Fibroblast of the aortic adventitia (primary cell): ENCODE measurements around the gene METTL13. TPM values are rescaled to one million over a fixed set of nuclear protein-coding genes. Genes with fewer than 3 reads are reported as not detected.

Source experiments
- DNase-seq: peaks from one replicate; pipeline ENCODE4 v3.0.0-alpha.2; 2010; ENCODE audit warnings: low read depth
- H3K4me3 ChIP-seq: 2 replicates; pipeline ENCODE4 v1.5.1; 2011; ENCODE audit warnings: low read depth, mild to moderate bottlenecking, control low read depth, low read length, moderate library complexity
- total RNA-seq: library from RNA; depleted of rRNA; stranded (reverse); fragments of >200 nt; gene quantifications from 2 replicates; pipeline ENCODE4 v1.2.3, GENCODE V29; 2012; ENCODE audit warnings: low replicate concordance
- TF ChIP-seq, protein P1 (sequence below): IDR thresholded peaks from 2 replicates; pipeline ENCODE4 v1.5.1; 2011; ENCODE audit warnings: mild to moderate bottlenecking, low read length, control low read depth, inconsistent platforms; ENCODE audit not compliant: insufficient read depth

The METTL13 gene
- total RNA-seq, 1 donor = 15.8 TPM

DNA sequence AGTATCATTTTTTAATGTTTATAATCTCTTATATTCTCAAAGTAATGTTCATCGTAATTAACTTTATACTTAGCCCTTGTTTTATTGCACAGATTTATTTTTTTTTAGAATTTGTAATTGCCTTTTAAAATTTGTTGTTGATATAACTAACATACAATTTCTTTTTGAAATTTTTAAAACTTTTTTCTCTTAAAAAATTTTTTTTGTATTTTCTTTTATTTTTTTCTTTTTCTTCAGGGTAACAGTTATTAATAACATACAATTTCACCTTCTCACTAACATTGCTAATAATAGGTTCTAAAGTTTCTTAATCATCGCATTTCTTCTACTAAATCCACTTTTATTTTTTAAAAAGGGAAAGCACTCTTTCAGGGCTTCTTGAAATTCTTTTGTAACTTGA, 28.3 kb upstream of the METTL13 start:
- H3K4me3 ChIP-seq = no peak overlapping the region
- DNase-seq = no peak
- TF ChIP-seq, protein P1, sequence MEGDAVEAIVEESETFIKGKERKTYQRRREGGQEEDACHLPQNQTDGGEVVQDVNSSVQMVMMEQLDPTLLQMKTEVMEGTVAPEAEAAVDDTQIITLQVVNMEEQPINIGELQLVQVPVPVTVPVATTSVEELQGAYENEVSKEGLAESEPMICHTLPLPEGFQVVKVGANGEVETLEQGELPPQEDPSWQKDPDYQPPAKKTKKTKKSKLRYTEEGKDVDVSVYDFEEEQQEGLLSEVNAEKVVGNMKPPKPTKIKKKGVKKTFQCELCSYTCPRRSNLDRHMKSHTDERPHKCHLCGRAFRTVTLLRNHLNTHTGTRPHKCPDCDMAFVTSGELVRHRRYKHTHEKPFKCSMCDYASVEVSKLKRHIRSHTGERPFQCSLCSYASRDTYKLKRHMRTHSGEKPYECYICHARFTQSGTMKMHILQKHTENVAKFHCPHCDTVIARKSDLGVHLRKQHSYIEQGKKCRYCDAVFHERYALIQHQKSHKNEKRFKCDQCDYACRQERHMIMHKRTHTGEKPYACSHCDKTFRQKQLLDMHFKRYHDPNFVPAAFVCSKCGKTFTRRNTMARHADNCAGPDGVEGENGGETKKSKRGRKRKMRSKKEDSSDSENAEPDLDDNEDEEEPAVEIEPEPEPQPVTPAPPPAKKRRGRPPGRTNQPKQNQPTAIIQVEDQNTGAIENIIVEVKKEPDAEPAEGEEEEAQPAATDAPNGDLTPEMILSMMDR = no peak

DNA sequence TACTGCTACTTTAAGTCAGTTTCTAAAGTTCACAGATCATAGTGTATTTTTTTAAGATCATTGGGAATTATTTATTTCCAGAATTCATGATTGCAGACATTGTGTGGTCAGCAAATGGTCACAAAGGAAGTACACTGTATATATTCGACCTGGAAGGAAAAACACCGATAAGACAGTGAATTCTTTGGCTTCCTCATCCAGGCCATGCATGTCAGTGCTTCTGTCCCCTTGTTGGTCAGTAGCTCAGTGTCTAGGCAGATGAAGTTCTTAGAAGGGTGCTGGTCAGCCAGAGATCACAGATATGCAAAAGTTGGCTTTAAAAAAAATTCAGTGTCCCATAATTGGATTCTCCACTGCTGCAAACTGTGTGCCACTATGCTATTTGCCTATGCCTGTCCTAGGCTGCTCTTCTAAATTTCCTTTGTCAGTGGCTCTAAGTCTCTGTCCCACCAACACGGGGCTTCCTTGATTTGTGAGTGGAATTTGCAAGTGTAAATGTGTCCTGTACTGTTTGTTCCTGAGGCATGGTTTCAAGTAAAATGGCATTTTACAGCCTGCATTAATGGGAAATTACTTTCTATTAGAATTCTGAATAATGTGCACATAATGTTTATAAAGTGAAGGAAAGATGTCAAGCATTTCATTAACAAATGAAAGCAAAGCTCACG, 27.6 kb upstream of the METTL13 start:
- TF ChIP-seq, protein P1 = no peak
- no peak overlapping the region for H3K4me3 ChIP-seq
- no peak for DNase-seq

DNA sequence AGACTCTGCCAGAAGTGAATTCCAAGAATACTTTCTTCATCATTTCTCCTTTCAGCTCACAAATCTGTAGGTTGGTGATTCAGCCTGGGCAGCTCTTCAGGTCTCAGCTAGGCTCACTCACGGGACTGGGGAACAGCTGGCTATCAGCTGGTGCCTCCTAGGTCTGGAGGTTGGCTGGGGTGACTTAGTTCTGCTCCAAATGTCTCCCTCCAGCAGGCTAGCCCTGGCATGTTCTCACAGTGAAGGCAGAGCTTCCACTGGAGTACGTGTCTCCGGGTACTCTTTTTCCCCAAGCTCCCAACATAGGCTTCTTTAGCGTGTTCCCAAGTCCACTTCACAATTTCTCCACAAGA, 27.1 kb upstream of the METTL13 start:
- H3K4me3 ChIP-seq = no peak overlapping the region
- TF ChIP-seq, protein P1 = no peak

DNA sequence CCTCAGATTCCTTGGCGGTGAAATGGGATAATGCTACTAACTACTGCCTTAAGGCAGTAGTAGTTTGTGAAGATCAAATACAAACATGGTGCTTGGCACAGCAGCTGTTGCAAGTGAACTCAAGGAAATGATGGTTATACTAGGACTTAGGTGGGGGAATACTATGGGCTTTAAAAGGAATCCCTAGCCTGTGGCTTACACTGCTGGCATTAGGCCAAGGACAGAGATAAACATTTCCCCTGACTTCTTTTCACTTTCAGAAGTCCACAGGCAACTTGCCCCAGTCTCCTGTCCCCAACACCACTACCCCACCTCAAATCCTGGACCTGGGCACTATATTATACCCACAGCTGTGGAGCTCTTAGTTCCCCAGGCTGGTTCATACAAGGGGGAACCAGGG, 26.5 kb upstream of the METTL13 start:
- DNase-seq = no peak
- TF ChIP-seq, protein P1 = no peak
- no peak overlapping the region for H3K4me3 ChIP-seq

More for the DNA sequence above, 27.1 kb upstream of the METTL13 start:
- DNase-seq = peak; percentile 61

DNA sequence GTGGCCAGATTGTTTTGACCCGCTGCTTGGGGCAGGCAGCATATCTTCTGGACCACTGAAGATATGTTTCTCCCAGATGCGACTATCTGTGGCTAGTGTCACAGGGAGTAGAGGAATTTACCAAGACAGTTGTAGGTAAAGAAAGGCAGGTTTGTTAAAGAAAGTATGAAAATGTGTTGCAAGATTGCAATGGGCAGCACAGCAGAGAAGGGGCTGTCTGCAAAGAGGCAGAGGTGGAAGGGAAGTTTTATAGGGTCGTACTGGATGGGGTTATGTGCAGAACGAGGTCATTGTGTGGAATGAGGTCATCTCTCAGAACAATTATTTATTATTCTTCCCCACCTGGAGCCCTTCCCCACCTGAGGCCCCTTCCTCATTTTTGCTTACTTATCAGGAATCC, 24.6 kb upstream of the METTL13 start:
- DNase-seq = no peak
- TF ChIP-seq, protein P1 = no peak
- no peak overlapping the region for H3K4me3 ChIP-seq

DNA sequence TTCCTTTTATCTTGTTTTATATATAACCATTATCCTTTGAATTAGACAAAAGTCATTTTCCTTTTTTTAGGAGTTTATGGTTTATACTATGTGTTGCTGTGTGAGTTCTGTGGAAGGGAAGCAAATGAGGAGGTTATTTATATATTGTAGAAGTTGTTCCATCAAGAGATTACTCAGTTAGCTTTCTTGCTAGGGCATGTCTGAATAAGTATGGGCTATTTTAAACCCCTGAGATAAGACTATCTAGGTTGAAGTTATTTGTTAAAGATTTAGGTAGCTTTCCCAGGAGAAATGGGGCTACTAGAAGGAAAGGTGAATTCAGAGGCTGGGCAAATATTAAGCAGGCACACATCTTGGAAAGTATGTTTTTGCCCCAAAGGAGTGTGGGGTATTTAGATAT, 23.4 kb upstream of the METTL13 start:
- H3K4me3 ChIP-seq = no peak overlapping the region
- no peak for DNase-seq
- TF ChIP-seq, protein P1 = no peak

DNA sequence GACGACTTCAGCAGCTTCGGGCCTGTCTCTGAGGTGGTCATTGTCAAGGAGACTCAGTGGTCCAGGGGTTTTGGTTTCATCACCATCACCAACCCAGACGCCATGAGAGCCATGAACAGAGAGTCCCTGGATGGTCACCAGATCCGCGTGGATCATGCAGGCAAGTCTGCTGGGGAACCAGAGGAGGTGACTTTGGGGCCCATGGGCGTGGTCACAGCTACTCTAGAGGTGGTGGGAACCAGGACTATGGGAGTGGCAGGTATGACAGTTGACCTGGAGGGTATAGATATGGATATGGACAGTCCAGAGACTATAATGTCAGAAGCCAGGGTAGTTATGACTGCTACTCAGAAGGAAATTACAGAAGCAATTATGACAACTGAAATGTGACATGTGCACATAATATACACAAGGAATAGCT, 19.3 kb upstream of the METTL13 start:
- TF ChIP-seq, protein P1 = no peak
- no peak overlapping the region for H3K4me3 ChIP-seq
- no peak for DNase-seq
